WTC11 (cell line): ENCODE data around the gene PPP1R9A. TPM values are rescaled to one million over a fixed set of nuclear protein-coding genes. Genes with fewer than 3 reads are reported as not detected.

ENCODE experiments used
- ATAC-seq: fragments of 200-7000 bp; cut with Tn5 transposase; 2 replicates; pipeline ENCODE4 v1.10.0; 2021; ENCODE audit warnings: mild to moderate bottlenecking, moderate library complexity
- CTCF ChIA-PET: fragments of 300-600 bp; sonication (Branson Sonifier 250); formaldehyde crosslinking; loops from one replicate; lab custom pipeline; 2021; ENCODE audit warnings: antibody characterized with exemption; lab: Charles Lee
- POLR2A ChIA-PET: fragments of 350-600 bp; sonication (Branson Sonifier 250); formaldehyde crosslinking; loops from one replicate; lab custom pipeline; 2021; ENCODE audit warnings: antibody characterized with exemption; lab: Charles Lee
- DNase-seq: peaks from one replicate; pipeline ENCODE4 v3.0.0; 2021; ENCODE audit warnings: low spot score
- H3K27ac Mint-ChIP-seq: 2 replicates; pipeline ENCODE4 v1.8.0; 2021; ENCODE audit warnings: mixed read lengths
- H3K27me3 Mint-ChIP-seq: 2 replicates; pipeline ENCODE4 v1.8.0; 2021; ENCODE audit warnings: low read depth, mild to moderate bottlenecking, moderate library complexity, mixed read lengths
- H3K36me3 Mint-ChIP-seq: 2 replicates; pipeline ENCODE4 v1.8.0; 2021; ENCODE audit warnings: mixed read lengths
- H3K4me1 Mint-ChIP-seq: 2 replicates; pipeline ENCODE4 v1.8.0; 2022; ENCODE audit warnings: mixed read lengths
- H3K4me3 Mint-ChIP-seq: 2 replicates; pipeline ENCODE4 v1.8.0; 2021; ENCODE audit warnings: mild to moderate bottlenecking, moderate library complexity, mixed read lengths
- H3K9me3 Mint-ChIP-seq: 2 replicates; pipeline ENCODE4 v1.8.0; 2021; ENCODE audit warnings: mixed read lengths
- CBFB ChIP-seq: sonication (generic); formaldehyde crosslinking; IDR thresholded peaks from 2 replicates; pipeline ENCODE4 v1.8.1; 2022; ENCODE audit warnings: mild to moderate bottlenecking, low read depth, missing genetic modification reagents
- CDX4 ChIP-seq: fragments of 250-450 bp; sonication (Bioruptor Pico); IDR thresholded peaks from 2 replicates; pipeline ENCODE4 v1.9.0; 2021; ENCODE audit warnings: moderate library complexity, mild to moderate bottlenecking, inconsistent platforms, borderline replicate concordance
- CREM ChIP-seq: sonication (generic); formaldehyde crosslinking; IDR thresholded peaks from 2 replicates; pipeline ENCODE4 v1.8.1; 2022; ENCODE audit warnings: mild to moderate bottlenecking, missing genetic modification reagents, moderate library complexity
- MYBL2 ChIP-seq: sonication (generic); formaldehyde crosslinking; IDR thresholded peaks from 2 replicates; pipeline ENCODE4 v1.8.1; 2023; ENCODE audit warnings: mild to moderate bottlenecking, moderate library complexity, missing genetic modification reagents
- NFATC4 ChIP-seq: fragments of 250-450 bp; sonication (Bioruptor Pico); IDR thresholded peaks from 2 replicates; pipeline ENCODE4 v1.9.0; 2021; ENCODE audit warnings: mild to moderate bottlenecking
- NFYB ChIP-seq: sonication (generic); formaldehyde crosslinking; conservative IDR thresholded peaks from 2 replicates; pipeline ENCODE4 v1.8.0; 2022; ENCODE audit warnings: low read depth, missing genetic modification reagents
- NR2C2 ChIP-seq: sonication (generic); formaldehyde crosslinking; IDR thresholded peaks from 2 replicates; pipeline ENCODE4 v1.8.0; 2022; ENCODE audit warnings: mild to moderate bottlenecking, missing genetic modification reagents
- SMAD4 ChIP-seq: sonication (generic); formaldehyde crosslinking; IDR thresholded peaks from 2 replicates; pipeline ENCODE4 v1.8.0; 2022; ENCODE audit warnings: mild to moderate bottlenecking, missing genetic modification reagents
- STAT6 ChIP-seq: sonication (generic); formaldehyde crosslinking; conservative IDR thresholded peaks from 2 replicates; pipeline ENCODE4 v1.8.1; 2023; ENCODE audit warnings: mild to moderate bottlenecking, low read depth, missing genetic modification reagents, moderate library complexity
- USF1 ChIP-seq: sonication (generic); formaldehyde crosslinking; IDR thresholded peaks from 2 replicates; pipeline ENCODE4 v1.8.0; 2022; ENCODE audit warnings: mild to moderate bottlenecking, missing genetic modification reagents
- USF2 ChIP-seq: sonication (generic); formaldehyde crosslinking; IDR thresholded peaks from 2 replicates; pipeline ENCODE4 v1.8.1; 2023; ENCODE audit warnings: mild to moderate bottlenecking, missing genetic modification reagents, moderate library complexity
- ZBTB43 ChIP-seq: sonication (generic); formaldehyde crosslinking; IDR thresholded peaks from 2 replicates; pipeline ENCODE4 v1.8.1; 2023; ENCODE audit warnings: mild to moderate bottlenecking, missing genetic modification reagents
- ZNF281 ChIP-seq: sonication (generic); formaldehyde crosslinking; IDR thresholded peaks from 2 replicates; pipeline ENCODE4 v1.8.0; 2023; ENCODE audit warnings: mild to moderate bottlenecking, missing genetic modification reagents
- total RNA-seq: library from RNA; stranded (reverse); gene quantifications from 3 replicates; pipeline ENCODE4 v1.2.3, GENCODE V29; 2021
- TF ChIP-seq, protein P1 (sequence below): sonication (generic); formaldehyde crosslinking; IDR thresholded peaks from 2 replicates; pipeline ENCODE4 v1.8.0; 2022; ENCODE audit warnings: mild to moderate bottlenecking, missing genetic modification reagents
- TF ChIP-seq, protein P2 (sequence below): sonication (generic); formaldehyde crosslinking; IDR thresholded peaks from 2 replicates; pipeline ENCODE4 v1.8.1; 2022; ENCODE audit warnings: mild to moderate bottlenecking, moderate library complexity, missing genetic modification reagents
- TF ChIP-seq, protein P3 (sequence below): sonication (generic); formaldehyde crosslinking; IDR thresholded peaks from 2 replicates; pipeline ENCODE4 v1.8.1; 2022; ENCODE audit warnings: mild to moderate bottlenecking, missing genetic modification reagents, moderate library complexity, borderline replicate concordance
- TF ChIP-seq, protein P4 (sequence below): sonication (generic); formaldehyde crosslinking; IDR thresholded peaks from 2 replicates; pipeline ENCODE4 v1.8.0; 2022; ENCODE audit warnings: mild to moderate bottlenecking, missing genetic modification reagents

PPP1R9A gene
- total RNA-seq, 1 experiment from 2014 or later = 16.8 TPM

- no peak for TF ChIP-seq STAT6 (CRISPR knock-in tag)
Measured at GRCh38 chr7:95101422-95101821, 194.0 kb downstream of the PPP1R9A start (continued).

- Mint-ChIP-seq H3K4me3 (no peak overlapping the region), H3K27ac (no peak overlapping the region), H3K27me3 (no peaks in the 10 kb centered on the region), H3K9me3 (no peaks in the 10 kb centered on the region), H3K36me3 (no peaks in the 10 kb centered on the region), H3K4me1 (peaks cover 20% of the 10 kb centered on the region)
- DNase-seq (no peak), ATAC-seq (no peak)
- TF ChIP-seq, protein P1, sequence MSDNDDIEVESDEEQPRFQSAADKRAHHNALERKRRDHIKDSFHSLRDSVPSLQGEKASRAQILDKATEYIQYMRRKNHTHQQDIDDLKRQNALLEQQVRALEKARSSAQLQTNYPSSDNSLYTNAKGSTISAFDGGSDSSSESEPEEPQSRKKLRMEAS (CRISPR knock-in tag) = no peak
- TF ChIP-seq NFYB (CRISPR knock-in tag) = no peak
- TF ChIP-seq, protein P2, sequence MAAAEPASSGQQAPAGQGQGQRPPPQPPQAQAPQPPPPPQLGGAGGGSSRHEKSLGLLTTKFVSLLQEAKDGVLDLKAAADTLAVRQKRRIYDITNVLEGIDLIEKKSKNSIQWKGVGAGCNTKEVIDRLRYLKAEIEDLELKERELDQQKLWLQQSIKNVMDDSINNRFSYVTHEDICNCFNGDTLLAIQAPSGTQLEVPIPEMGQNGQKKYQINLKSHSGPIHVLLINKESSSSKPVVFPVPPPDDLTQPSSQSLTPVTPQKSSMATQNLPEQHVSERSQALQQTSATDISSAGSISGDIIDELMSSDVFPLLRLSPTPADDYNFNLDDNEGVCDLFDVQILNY (CRISPR knock-in tag) = no peak
- no peak for TF ChIP-seq NR2C2 (CRISPR knock-in tag)
- TF ChIP-seq ZNF281 (CRISPR knock-in tag) = no peak
- TF ChIP-seq, protein P3, sequence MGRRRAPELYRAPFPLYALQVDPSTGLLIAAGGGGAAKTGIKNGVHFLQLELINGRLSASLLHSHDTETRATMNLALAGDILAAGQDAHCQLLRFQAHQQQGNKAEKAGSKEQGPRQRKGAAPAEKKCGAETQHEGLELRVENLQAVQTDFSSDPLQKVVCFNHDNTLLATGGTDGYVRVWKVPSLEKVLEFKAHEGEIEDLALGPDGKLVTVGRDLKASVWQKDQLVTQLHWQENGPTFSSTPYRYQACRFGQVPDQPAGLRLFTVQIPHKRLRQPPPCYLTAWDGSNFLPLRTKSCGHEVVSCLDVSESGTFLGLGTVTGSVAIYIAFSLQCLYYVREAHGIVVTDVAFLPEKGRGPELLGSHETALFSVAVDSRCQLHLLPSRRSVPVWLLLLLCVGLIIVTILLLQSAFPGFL = no peak
- no peak for TF ChIP-seq ZBTB43 (CRISPR knock-in tag)
- TF ChIP-seq USF2 (CRISPR knock-in tag) = no peak
- TF ChIP-seq CBFB (CRISPR knock-in tag) = no peak
- TF ChIP-seq SMAD4 (CRISPR knock-in tag) = no peak
- TF ChIP-seq USF1 (CRISPR knock-in tag) = no peak
- TF ChIP-seq NFATC4 (CRISPR knock-in tag) = no peak
- TF ChIP-seq CREM = no peak
- TF ChIP-seq MYBL2 = no peak
- TF ChIP-seq, protein P4, sequence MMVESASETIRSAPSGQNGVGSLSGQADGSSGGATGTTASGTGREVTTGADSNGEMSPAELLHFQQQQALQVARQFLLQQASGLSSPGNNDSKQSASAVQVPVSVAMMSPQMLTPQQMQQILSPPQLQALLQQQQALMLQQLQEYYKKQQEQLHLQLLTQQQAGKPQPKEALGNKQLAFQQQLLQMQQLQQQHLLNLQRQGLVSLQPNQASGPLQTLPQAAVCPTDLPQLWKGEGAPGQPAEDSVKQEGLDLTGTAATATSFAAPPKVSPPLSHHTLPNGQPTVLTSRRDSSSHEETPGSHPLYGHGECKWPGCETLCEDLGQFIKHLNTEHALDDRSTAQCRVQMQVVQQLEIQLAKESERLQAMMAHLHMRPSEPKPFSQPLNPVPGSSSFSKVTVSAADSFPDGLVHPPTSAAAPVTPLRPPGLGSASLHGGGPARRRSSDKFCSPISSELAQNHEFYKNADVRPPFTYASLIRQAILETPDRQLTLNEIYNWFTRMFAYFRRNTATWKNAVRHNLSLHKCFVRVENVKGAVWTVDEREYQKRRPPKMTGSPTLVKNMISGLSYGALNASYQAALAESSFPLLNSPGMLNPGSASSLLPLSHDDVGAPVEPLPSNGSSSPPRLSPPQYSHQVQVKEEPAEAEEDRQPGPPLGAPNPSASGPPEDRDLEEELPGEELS = no peak
- TF ChIP-seq CDX4 (CRISPR knock-in tag) = no peak
- POLR2A ChIA-PET = no interaction called here
- CTCF ChIA-PET = interaction anchor here (1.1 kb wide), 1 partner anchor 15 kb away, joined by 3 read pairs; no protein-coding TSS in a partner anchor
Measured at GRCh38 chr7:95102662-95103061, 195.3 kb downstream of the PPP1R9A start.
